Measurements from ENCODE around the gene OR4S2.

The OR4S2 gene

DNA sequence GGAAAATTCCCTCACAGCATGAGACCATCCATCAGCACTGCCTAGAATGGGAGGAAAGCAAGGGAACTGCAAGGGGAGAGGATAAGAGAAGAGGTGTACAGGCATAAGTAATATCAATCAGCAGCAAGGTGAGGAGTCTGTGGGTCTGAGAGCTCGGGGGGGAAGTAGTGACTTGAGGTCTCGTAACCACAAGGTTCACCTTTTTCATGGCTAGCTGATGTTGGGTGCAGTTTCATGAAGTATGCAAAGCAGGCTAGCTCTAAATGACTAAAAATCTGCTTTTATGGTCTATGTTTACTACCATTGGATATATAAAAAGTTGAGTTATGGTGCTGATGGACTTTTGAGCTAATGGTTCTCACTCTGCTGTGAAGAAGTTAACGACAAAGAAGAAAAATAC is 49.7 kb downstream of the OR4S2 start:
- no peak overlapping the region for H3K4me3 ChIP-seq (ENCODE audit: low read depth, low read length)
- no peaks in the 10 kb centered on the region for H3K4me1 ChIP-seq
- H3K9me3 ChIP-seq = no peaks in the 10 kb centered on the region
- TF ChIP-seq, protein P1, sequence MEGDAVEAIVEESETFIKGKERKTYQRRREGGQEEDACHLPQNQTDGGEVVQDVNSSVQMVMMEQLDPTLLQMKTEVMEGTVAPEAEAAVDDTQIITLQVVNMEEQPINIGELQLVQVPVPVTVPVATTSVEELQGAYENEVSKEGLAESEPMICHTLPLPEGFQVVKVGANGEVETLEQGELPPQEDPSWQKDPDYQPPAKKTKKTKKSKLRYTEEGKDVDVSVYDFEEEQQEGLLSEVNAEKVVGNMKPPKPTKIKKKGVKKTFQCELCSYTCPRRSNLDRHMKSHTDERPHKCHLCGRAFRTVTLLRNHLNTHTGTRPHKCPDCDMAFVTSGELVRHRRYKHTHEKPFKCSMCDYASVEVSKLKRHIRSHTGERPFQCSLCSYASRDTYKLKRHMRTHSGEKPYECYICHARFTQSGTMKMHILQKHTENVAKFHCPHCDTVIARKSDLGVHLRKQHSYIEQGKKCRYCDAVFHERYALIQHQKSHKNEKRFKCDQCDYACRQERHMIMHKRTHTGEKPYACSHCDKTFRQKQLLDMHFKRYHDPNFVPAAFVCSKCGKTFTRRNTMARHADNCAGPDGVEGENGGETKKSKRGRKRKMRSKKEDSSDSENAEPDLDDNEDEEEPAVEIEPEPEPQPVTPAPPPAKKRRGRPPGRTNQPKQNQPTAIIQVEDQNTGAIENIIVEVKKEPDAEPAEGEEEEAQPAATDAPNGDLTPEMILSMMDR (IDR thresholded peaks at IDR 0.05; ENCODE audit: low read depth, low read length) = no peak
- DNase-seq = no peak
- H3K27me3 ChIP-seq = no peaks in the 10 kb centered on the region
- H3K36me3 ChIP-seq = no peaks in the 10 kb centered on the region

DNA sequence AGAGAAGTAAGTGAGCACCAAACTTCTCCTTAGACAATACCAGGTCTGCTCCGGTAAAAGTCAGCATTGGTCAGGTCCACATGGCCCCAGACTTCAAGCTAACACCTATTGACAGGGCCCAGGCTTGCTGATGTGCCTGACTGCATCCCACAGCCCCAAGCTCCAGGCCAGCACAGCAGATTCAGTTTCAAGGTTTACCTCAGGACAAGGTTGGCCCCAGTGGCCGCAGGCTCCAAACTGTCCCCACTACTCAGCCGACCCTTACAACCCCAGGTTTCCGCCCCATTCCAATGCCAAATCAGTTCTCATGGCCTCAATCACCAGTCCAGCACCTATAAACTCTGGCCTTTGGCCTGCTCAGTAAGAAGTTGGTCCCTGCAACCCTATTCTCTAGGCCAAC is 53.3 kb downstream of the OR4S2 start:
- no peak for DNase-seq
- TF ChIP-seq, protein P1 (IDR thresholded peaks at IDR 0.05; ENCODE audit: low read depth, low read length) = no peak
- H3K9me3 ChIP-seq = no peaks in the 10 kb centered on the region
- H3K4me1 ChIP-seq = no peaks in the 10 kb centered on the region
- no peaks in the 10 kb centered on the region for H3K36me3 ChIP-seq
- no peaks in the 10 kb centered on the region for H3K27me3 ChIP-seq
- H3K4me3 ChIP-seq (ENCODE audit: low read depth, low read length) = no peak overlapping the region

All from BE2C (cell line).